HG02678 (cell line): Measurements from ENCODE around the gene GPC6.

Experiments used
- ATAC-seq: cut with Tn5 transposase; IDR thresholded peaks from one replicate; pipeline ENCODE4 v1.9.1; 2021; ENCODE audit warnings: mild to moderate bottlenecking, moderate library complexity; ENCODE audit not compliant: unreplicated experiment

The GPC6 gene

GRCh38 chr13:93766719-93767118 lies 540.1 kb downstream of the GPC6 start:
- ATAC-seq, result no peak

GRCh38 chr13:93767180-93767916 lies 540.7 kb downstream of the GPC6 start:
- ATAC-seq, result no peak

- ATAC-seq, result no peak
Measured at GRCh38 chr13:93767917-93768409, 541.4 kb downstream of the GPC6 start.

- ATAC-seq, result no peak
Measured at GRCh38 chr13:93769101-93769500, 542.5 kb downstream of the GPC6 start.

- ATAC-seq, result no peak
Measured at GRCh38 chr13:93769607-93770006, 543.0 kb downstream of the GPC6 start.

- no peak for ATAC-seq
Measured at GRCh38 chr13:93771227-93771626, 544.6 kb downstream of the GPC6 start.

GRCh38 chr13:93771782-93772181 lies 545.2 kb downstream of the GPC6 start:
- ATAC-seq, result no peak

- ATAC-seq, result no peak
Measured at GRCh38 chr13:93774506-93774905, 547.9 kb downstream of the GPC6 start.

- no peak for ATAC-seq
Measured at GRCh38 chr13:93775027-93775426, 548.4 kb downstream of the GPC6 start.

- no peak for ATAC-seq
Measured at GRCh38 chr13:93775507-93776108, 549.0 kb downstream of the GPC6 start.

- ATAC-seq, result no peak
Measured at GRCh38 chr13:93776936-93777335, 550.3 kb downstream of the GPC6 start.

GRCh38 chr13:93777504-93777903 lies 550.9 kb downstream of the GPC6 start:
- ATAC-seq, result no peak

- no peak for ATAC-seq
Measured at GRCh38 chr13:93778548-93778947, 551.9 kb downstream of the GPC6 start.

GRCh38 chr13:93784191-93784590 lies 557.6 kb downstream of the GPC6 start:
- no peak for ATAC-seq

GRCh38 chr13:93786846-93787489 lies 560.4 kb downstream of the GPC6 start:
- ATAC-seq, result no peak

- no peak for ATAC-seq
Measured at GRCh38 chr13:93788456-93788855, 561.8 kb downstream of the GPC6 start.

- no peak for ATAC-seq
Measured at GRCh38 chr13:93789058-93789457, 562.5 kb downstream of the GPC6 start.

- ATAC-seq, result peak; percentile 84
Measured at GRCh38 chr13:93794197-93794885, 567.7 kb downstream of the GPC6 start.

GRCh38 chr13:93797463-93797862 lies 570.9 kb downstream of the GPC6 start:
- no peak for ATAC-seq

GRCh38 chr13:93800342-93800741 lies 573.7 kb downstream of the GPC6 start:
- no peak for ATAC-seq

- ATAC-seq, result no peak
Measured at GRCh38 chr13:93805736-93806135, 579.1 kb downstream of the GPC6 start.
